Lung (tissue), 12 donors: ENCODE measurements around the gene DECR2. TPM values are rescaled to one million over a fixed set of nuclear protein-coding genes. Genes with fewer than 3 reads are reported as not detected.

Experiments used
- ATAC-seq: fragments of 200-7000 bp; cut with Tn5 transposase; one replicate; pipeline ENCODE4 v1.9.1; 2020; ENCODE audit warnings: moderate number of reproducible peaks; ENCODE audit not compliant: insufficient read depth, low FRiP score
- DNase-seq, 3 donors: peaks; one replicate each; pipeline ENCODE4 v3.0.0-alpha.2; 2013 to 2017
- H3K27ac ChIP-seq, 2 donors: one replicate each; pipeline ENCODE4 v1.5.1; 2013; ENCODE audit warnings: mild to moderate bottlenecking in 2 of 2, moderate library complexity in 2 of 2, control low read depth in 1 of 2, inconsistent platforms in 1 of 2, low read depth in 1 of 2, low read length in 1 of 2
- H3K27me3 ChIP-seq, 3 donors: one replicate each; pipeline ENCODE4 v1.5.1; 2013; ENCODE audit warnings: low read length in 2 of 3; ENCODE audit not compliant: control insufficient read depth in 3 of 3, insufficient read depth in 3 of 3
- H3K36me3 ChIP-seq, 4 donors: one replicate each; pipeline ENCODE4 v1.5.1; 2013; ENCODE audit warnings: low read length in 4 of 4, mild to moderate bottlenecking in 1 of 4, moderate library complexity in 1 of 4; ENCODE audit not compliant: control insufficient read depth in 4 of 4, insufficient read depth in 4 of 4
- H3K4me1 ChIP-seq, 5 donors: one replicate each; pipeline ENCODE4 v1.5.1; 2013; ENCODE audit warnings: low read length in 5 of 5, mild to moderate bottlenecking in 2 of 5, moderate library complexity in 1 of 5; ENCODE audit not compliant: control insufficient read depth in 5 of 5, insufficient read depth in 5 of 5
- H3K4me3 ChIP-seq: one replicate; pipeline ENCODE4 v1.5.1; 2013; ENCODE audit warnings: mild to moderate bottlenecking, control low read depth, moderate library complexity
- H3K9ac ChIP-seq, 2 donors: one replicate each; pipeline ENCODE4 v1.5.1; 2013; ENCODE audit warnings: low read length in 2 of 2, control low read depth in 1 of 2; ENCODE audit not compliant: insufficient read depth in 1 of 2
- H3K9me3 ChIP-seq, 4 donors: one replicate each; pipeline ENCODE4 v1.5.1; 2013; ENCODE audit warnings: low read length in 3 of 4, mild to moderate bottlenecking in 1 of 4, moderate library complexity in 1 of 4; ENCODE audit not compliant: control insufficient read depth in 4 of 4, insufficient read depth in 3 of 4
- WGBS, 2 donors: extraction: QIAGEN DNeasy Blood & Tissue Kit; methylation state at CpG; one replicate each; pipeline ENCODE4 v1.1.7; 2013; 5-methylcytosine and 5-hydroxymethylcytosine counted together
- polyA plus RNA-seq, 2 donors: library from polyadenylated mRNA; stranded (reverse); fragments of 200-250 nt; gene quantifications; one replicate each; pipeline ENCODE4 v1.2.1, GENCODE V29; 2013
- total RNA-seq, 2 donors: library from RNA; depleted of rRNA in 1 of 2; stranded (reverse); fragments of >200 nt in 1 of 2; gene quantifications; one replicate each; pipeline ENCODE4 v1.2.1, GENCODE V29; 2014 to 2021
- TF ChIP-seq, protein P1 (sequence below): IDR thresholded peaks from 2 replicates; pipeline ENCODE4 v1.5.1; 2012; ENCODE audit warnings: mild to moderate bottlenecking; ENCODE audit errors: control extremely low read depth, extremely low read depth
- donor health status: control.
- donor health status: control.
- donor health status: Bipolar disorder and iron deficiency.
- donor health status: healthy.
- donor health status: DM: yes; HTN: yes; CAD: no.

The DECR2 gene
- total and polyA plus RNA-seq, 4 donors, result 5.2 to 18.3 (median 15.7) TPM

DNA sequence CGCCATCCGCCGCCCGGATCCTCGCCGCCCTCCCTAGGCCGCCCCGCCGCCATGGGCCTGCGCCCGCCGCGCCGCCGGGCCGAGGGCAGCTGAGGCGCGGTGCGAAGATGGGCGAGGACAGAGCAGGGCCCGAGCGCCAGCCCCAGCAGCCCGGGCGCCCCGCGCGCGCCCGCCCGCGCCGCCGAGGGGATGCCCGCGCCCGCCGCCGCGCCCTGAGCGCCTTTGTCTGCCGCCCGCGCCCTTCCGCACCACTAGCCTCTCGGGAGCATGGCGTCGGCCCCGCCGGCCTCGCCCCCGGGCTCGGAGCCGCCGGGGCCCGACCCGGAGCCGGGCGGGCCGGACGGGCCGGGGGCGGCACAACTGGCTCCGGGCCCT is 24.0 kb downstream of the DECR2 start:
- no peaks in the 10 kb centered on the region for H3K9me3 ChIP-seq
- peaks cover 0 to 6% (median 0%) of the 10 kb centered on the region in 4 donors for H3K36me3 ChIP-seq
- H3K9ac ChIP-seq, result no peak overlapping the region
- peaks cover 0 to 6% (median 0%) of the 10 kb centered on the region in 3 donors for H3K27me3 ChIP-seq
- H3K4me1 ChIP-seq, result peaks cover 5 to 21% (median 7%) of the 10 kb centered on the region in 5 donors
- no peak for DNase-seq
- peak overlapping the region; percentile 73 for H3K4me3 ChIP-seq
- peak overlapping the region in 1 of 2 donors; percentile 95 for H3K27ac ChIP-seq
- TF ChIP-seq, protein P1, sequence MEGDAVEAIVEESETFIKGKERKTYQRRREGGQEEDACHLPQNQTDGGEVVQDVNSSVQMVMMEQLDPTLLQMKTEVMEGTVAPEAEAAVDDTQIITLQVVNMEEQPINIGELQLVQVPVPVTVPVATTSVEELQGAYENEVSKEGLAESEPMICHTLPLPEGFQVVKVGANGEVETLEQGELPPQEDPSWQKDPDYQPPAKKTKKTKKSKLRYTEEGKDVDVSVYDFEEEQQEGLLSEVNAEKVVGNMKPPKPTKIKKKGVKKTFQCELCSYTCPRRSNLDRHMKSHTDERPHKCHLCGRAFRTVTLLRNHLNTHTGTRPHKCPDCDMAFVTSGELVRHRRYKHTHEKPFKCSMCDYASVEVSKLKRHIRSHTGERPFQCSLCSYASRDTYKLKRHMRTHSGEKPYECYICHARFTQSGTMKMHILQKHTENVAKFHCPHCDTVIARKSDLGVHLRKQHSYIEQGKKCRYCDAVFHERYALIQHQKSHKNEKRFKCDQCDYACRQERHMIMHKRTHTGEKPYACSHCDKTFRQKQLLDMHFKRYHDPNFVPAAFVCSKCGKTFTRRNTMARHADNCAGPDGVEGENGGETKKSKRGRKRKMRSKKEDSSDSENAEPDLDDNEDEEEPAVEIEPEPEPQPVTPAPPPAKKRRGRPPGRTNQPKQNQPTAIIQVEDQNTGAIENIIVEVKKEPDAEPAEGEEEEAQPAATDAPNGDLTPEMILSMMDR, result no peak
- ATAC-seq, result no peak
- WGBS, 2 donors, result 0% methylated on average over 25 to 63 of the region's 63 CpGs

GRCh38 chr16:426115-426905 is 24.6 kb downstream of the DECR2 start:
- TF ChIP-seq, protein P1, result no peak
- H3K9me3 ChIP-seq, result no peaks in the 10 kb centered on the region
- ATAC-seq, result no peak
- WGBS, 2 donors, result 0 to 1% methylated on average over 77 to 97 of the region's 97 CpGs
- H3K36me3 ChIP-seq, result peaks cover 0 to 6% (median 0%) of the 10 kb centered on the region in 4 donors
- peaks cover 5 to 21% (median 7%) of the 10 kb centered on the region in 5 donors for H3K4me1 ChIP-seq
- peak overlapping the region; percentile 73 for H3K4me3 ChIP-seq
- peak in 2 of 3 donors; percentile 2 to 13 for DNase-seq
- peak overlapping the region; percentile 55 to 62 for H3K9ac ChIP-seq
- H3K27ac ChIP-seq, result peak overlapping the region in 1 of 2 donors; percentile 95
- peaks cover 0 to 6% (median 0%) of the 10 kb centered on the region in 3 donors for H3K27me3 ChIP-seq

DNA sequence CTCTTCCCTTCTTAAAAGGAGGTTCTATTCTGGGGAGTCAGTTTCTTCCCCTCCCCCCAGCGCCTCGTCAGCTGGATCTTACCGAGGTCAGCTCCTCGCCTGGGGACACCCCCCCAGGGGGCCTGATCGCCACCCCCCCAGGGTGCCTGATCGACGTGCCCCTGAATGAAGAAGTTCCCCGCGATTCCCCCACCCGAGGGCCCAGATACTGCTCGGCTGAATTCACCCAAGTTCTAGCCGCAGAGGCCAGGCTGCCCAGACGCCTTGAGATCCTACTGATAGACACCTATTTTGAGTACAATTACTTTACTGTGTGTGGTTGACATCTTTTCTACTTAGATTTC is 25.2 kb downstream of the DECR2 start:
- TF ChIP-seq, protein P1, result no peak
- no peak overlapping the region for H3K27ac ChIP-seq

More for the DNA sequence above, 25.2 kb downstream of the DECR2 start:
- Histone ChIP-seq H3K9me3 (no peaks in the 10 kb centered on the region), H3K9ac (peak overlapping the region; percentile 55 to 62), H3K4me3 (peak overlapping the region; percentile 73), H3K4me1 (peaks cover 5 to 21% (median 7%) of the 10 kb centered on the region in 5 donors), H3K27me3 (peaks cover 0 to 6% (median 0%) of the 10 kb centered on the region in 3 donors), H3K36me3 (peaks cover 0 to 6% (median 0%) of the 10 kb centered on the region in 4 donors)
- ATAC-seq (no peak), DNase-seq (no peak)
- 9 to 17% methylated on average over 13 of the region's 13 CpGs for WGBS, 2 donors
